Kidney (tissue), 14 donors: Measurements from ENCODE around the gene ACY1. TPM values are rescaled to one million over a fixed set of nuclear protein-coding genes. Genes with fewer than 3 reads are reported as not detected.

Source experiments
- DNase-seq, 5 donors: peaks; one replicate each; pipeline ENCODE4 v3.0.0-alpha.2; 2013 to 2020
- FAIRE-seq: peaks from 2 replicates; lab custom pipeline; 2012; peaks lifted over from hg19 to GRCh38; lab: Jason Lieb, UNC
- H3K27ac ChIP-seq, 2 donors: one replicate each; pipeline ENCODE4 v1.7.0; 2013; ENCODE audit warnings: low read depth in 2 of 2, low read length in 2 of 2, inconsistent platforms in 1 of 2
- H3K27me3 ChIP-seq: one replicate; pipeline ENCODE4 v1.7.1; 2013; ENCODE audit warnings: low read length, inconsistent platforms; ENCODE audit not compliant: control insufficient read depth, insufficient read depth
- H3K36me3 ChIP-seq, 3 donors: one replicate each; pipeline versions ENCODE4 v1.7.0 to v1.7.1; 2013; ENCODE audit warnings: low read length in 3 of 3, control low read depth in 1 of 3, inconsistent platforms in 1 of 3; ENCODE audit not compliant: insufficient read depth in 3 of 3, control insufficient read depth in 2 of 3
- H3K4me1 ChIP-seq, 3 donors: one replicate each; pipeline versions ENCODE4 v1.7.0 to v1.7.1; 2013; ENCODE audit warnings: low read length in 3 of 3, inconsistent platforms in 1 of 3, low read depth in 1 of 3; ENCODE audit not compliant: control insufficient read depth in 2 of 3, insufficient read depth in 2 of 3
- H3K4me3 ChIP-seq, 3 donors: one replicate each; pipeline versions ENCODE4 v1.7.0 to v1.8.1; 2013; ENCODE audit warnings: low read length in 3 of 3, control low read depth in 1 of 3, inconsistent platforms in 1 of 3
- H3K9ac ChIP-seq, 3 donors: one replicate each; pipeline versions ENCODE4 v1.7.0 to v1.7.1; 2013; ENCODE audit warnings: low read length in 3 of 3, control low read depth in 1 of 3, inconsistent platforms in 1 of 3
- H3K9me3 ChIP-seq, 3 donors: one replicate each; pipeline versions ENCODE4 v1.7.0 to v1.7.1; 2013; ENCODE audit warnings: low read length in 3 of 3, control low read depth in 1 of 3, inconsistent platforms in 1 of 3; ENCODE audit not compliant: control insufficient read depth in 2 of 3, insufficient read depth in 1 of 3
- intact Hi-C: fragments of 100-400 bp; cut with DNase I; formaldehyde crosslinking; loops from one replicate; pipeline ENCODE4 v1.11.1; 2022
- polyA plus RNA-seq: library from polyadenylated mRNA; stranded (reverse); fragments of 350-450 nt; fragmentation: Illumina TruSeq; extraction: RNeasy Lipid Tissue Mini Kit (QIAGEN cat#74804); gene quantifications from one replicate; pipeline ENCODE4 v1.2.3, GENCODE V29; 2014; ENCODE audit warnings: low read depth, low replicate concordance; ENCODE audit not compliant: insufficient read depth
- total RNA-seq: library from RNA; stranded (reverse); fragmentation: NEBNext Ultra II Directional; extraction: Animal tissue kit (Norgen Biotek cat#: 25700); gene quantifications from one replicate; pipeline ENCODE4 v1.2.1, GENCODE V29; 2021
- TF ChIP-seq, protein P1 (sequence below): IDR thresholded peaks from 3 replicates; pipeline ENCODE4 v1.5.1; 2012; ENCODE audit warnings: mild to moderate bottlenecking, moderate library complexity, borderline replicate concordance; ENCODE audit not compliant: insufficient read depth; ENCODE audit errors: extremely low read depth
- donor health status: control.
- donor health status: control.
- donor health status: control.
- donor health status: control.
- donor health status: control.
- donor health status: DM: yes; HTN: yes; CAD: no.
- donor health status: Normal renal cell carcinoma (clear cell type).

ACY1 gene
- total and polyA plus RNA-seq, 2 donors from 2014 or later, result 68.1 to 856 TPM

DNA sequence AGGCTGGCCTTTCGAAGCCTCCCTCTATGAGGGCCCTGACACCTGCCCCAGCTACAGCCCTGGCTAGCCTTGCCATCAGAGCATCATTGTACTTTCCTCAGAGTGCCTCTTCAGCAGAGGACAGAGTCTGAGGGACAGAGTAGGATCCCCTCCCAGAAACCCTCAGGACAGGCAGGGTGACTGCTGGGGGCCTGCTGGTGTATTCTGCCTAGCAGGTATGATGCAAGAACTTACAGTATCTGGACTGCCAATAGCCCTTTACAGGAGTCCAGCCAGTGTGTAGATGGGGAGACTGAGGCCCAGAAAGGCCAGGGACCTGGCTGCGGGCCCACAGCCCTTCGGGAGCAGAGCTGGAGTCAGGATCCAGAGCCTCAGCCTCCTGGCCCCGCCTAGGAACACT lies 54.0 kb downstream of the ACY1 start:
- no peak overlapping the region for H3K4me3 ChIP-seq
- H3K27ac ChIP-seq, result no peak overlapping the region
- intact Hi-C loops, result no loop called here
- FAIRE-seq, result no peak
- no peaks in the 10 kb centered on the region for H3K9me3 ChIP-seq
- DNase-seq, result no peak
- H3K27me3 ChIP-seq, result no peaks in the 10 kb centered on the region
- no peak overlapping the region for H3K9ac ChIP-seq
- H3K4me1 ChIP-seq, result no peaks in the 10 kb centered on the region
- H3K36me3 ChIP-seq, result no peaks in the 10 kb centered on the region
- TF ChIP-seq, protein P1, sequence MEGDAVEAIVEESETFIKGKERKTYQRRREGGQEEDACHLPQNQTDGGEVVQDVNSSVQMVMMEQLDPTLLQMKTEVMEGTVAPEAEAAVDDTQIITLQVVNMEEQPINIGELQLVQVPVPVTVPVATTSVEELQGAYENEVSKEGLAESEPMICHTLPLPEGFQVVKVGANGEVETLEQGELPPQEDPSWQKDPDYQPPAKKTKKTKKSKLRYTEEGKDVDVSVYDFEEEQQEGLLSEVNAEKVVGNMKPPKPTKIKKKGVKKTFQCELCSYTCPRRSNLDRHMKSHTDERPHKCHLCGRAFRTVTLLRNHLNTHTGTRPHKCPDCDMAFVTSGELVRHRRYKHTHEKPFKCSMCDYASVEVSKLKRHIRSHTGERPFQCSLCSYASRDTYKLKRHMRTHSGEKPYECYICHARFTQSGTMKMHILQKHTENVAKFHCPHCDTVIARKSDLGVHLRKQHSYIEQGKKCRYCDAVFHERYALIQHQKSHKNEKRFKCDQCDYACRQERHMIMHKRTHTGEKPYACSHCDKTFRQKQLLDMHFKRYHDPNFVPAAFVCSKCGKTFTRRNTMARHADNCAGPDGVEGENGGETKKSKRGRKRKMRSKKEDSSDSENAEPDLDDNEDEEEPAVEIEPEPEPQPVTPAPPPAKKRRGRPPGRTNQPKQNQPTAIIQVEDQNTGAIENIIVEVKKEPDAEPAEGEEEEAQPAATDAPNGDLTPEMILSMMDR, result no peak

DNA sequence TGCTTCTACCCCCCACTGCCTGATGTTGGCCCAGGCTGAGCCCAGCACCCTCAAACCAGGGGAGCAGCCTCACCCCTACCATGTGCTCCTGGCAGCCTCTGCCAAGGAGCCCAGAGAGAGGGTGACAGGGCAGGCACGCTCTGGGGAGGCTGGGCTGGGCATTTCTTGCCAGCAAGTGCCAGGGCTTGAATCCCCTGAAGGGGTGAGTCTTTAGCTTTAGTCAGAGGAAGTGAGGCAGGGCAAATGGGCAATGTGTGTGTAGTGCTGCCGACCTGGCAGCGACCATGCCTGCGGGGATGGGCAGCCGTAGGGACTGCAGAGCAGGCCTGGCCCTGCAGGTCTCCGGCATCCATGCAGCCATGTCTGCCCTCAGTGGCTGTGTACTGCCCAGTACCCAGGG lies 54.9 kb downstream of the ACY1 start:
- Histone ChIP-seq H3K4me3 (no peak overlapping the region), H3K27me3 (no peaks in the 10 kb centered on the region), H3K27ac (no peak overlapping the region), H3K9me3 (no peaks in the 10 kb centered on the region), H3K36me3 (no peaks in the 10 kb centered on the region), H3K4me1 (no peaks in the 10 kb centered on the region), H3K9ac (no peak overlapping the region)
- DNase-seq, result no peak
- no peak for FAIRE-seq
- TF ChIP-seq, protein P1, result no peak
- intact Hi-C loops, result no loop called here

Other genes with a start within 250 kb of the ACY1 start
- gene IQCF6, start 204.3 kb upstream of the ACY1 start, total RNA-seq, result not detected
- gene IQCF6, start 204.3 kb upstream of the ACY1 start, polyA plus RNA-seq, result not detected
- gene IQCF2, start 121.9 kb upstream of the ACY1 start, total RNA-seq, result not detected
- gene IQCF2, start 121.9 kb upstream of the ACY1 start, polyA plus RNA-seq, result not detected
- not detected for gene IQCF5, start 107.9 kb upstream of the ACY1 start, total RNA-seq
- not detected for gene IQCF5, start 107.9 kb upstream of the ACY1 start, polyA plus RNA-seq
- not detected for gene IQCF1, start 80.2 kb upstream of the ACY1 start, total RNA-seq
- not detected for gene IQCF1, start 80.2 kb upstream of the ACY1 start, polyA plus RNA-seq
- 18.6 TPM for gene RRP9, start 41.6 kb upstream of the ACY1 start, total RNA-seq
- gene RRP9, start 41.6 kb upstream of the ACY1 start, polyA plus RNA-seq, result 17.8 TPM
- 28.5 TPM for gene PARP3, start 41.2 kb upstream of the ACY1 start, total RNA-seq
- gene PARP3, start 41.2 kb upstream of the ACY1 start, polyA plus RNA-seq, result 30.1 TPM
- 0.09 TPM for gene GPR62, start 28.2 kb upstream of the ACY1 start, total RNA-seq
- 0.41 TPM for gene GPR62, start 28.2 kb upstream of the ACY1 start, polyA plus RNA-seq
- 31.7 TPM for gene PCBP4, start 16.1 kb upstream of the ACY1 start, total RNA-seq
- 34.0 TPM for gene PCBP4, start 16.1 kb upstream of the ACY1 start, polyA plus RNA-seq
- 73.5 TPM for gene ABHD14B, start 9.5 kb upstream of the ACY1 start, total RNA-seq
- gene ABHD14B, start 9.5 kb upstream of the ACY1 start, polyA plus RNA-seq, result 207 TPM
- gene ABHD14A, start 8.5 kb upstream of the ACY1 start, total RNA-seq, result 20.7 TPM
- 50.5 TPM for gene ABHD14A, start 8.5 kb upstream of the ACY1 start, polyA plus RNA-seq
- gene RPL29, start 12.4 kb downstream of the ACY1 start, total RNA-seq, result 785 TPM
- gene RPL29, start 12.4 kb downstream of the ACY1 start, polyA plus RNA-seq, result 1,416 TPM
- 19.8 TPM for gene DUSP7, start 73.0 kb downstream of the ACY1 start, total RNA-seq
- gene DUSP7, start 73.0 kb downstream of the ACY1 start, polyA plus RNA-seq, result 10.1 TPM
- gene POC1A, start 170.9 kb downstream of the ACY1 start, total RNA-seq, result 2.2 TPM
- 2.5 TPM for gene POC1A, start 170.9 kb downstream of the ACY1 start, polyA plus RNA-seq
- gene ALAS1, start 214.6 kb downstream of the ACY1 start, total RNA-seq, result 42.8 TPM
- 77.2 TPM for gene ALAS1, start 214.6 kb downstream of the ACY1 start, polyA plus RNA-seq
- 0.94 TPM for gene TLR9, start 242.1 kb downstream of the ACY1 start, total RNA-seq
- gene TLR9, start 242.1 kb downstream of the ACY1 start, polyA plus RNA-seq, result not detected